Measurements from ENCODE around the gene BBS9.

The BBS9 gene

DNA sequence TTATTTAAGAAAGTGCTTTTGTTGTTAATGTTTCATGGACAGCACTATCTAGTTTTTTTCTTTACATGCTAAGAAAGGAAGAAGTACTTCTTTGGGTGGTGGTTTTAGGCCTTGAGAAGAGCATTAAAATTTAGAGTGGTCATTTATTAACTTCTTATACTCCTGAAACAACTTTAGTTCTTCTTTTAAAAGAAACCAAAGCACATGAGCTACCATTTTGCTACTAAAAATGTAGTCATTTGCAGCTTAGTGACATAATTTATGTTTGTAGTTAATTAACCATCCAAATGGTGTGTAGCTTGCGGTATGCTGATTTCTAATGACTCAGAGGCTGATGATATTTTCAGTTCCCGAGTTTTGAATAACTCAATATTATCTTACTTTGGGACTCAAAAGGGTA lies 207.5 kb downstream of the BBS9 start:
- Histone ChIP-seq H2AFZ (ENCODE audit: low read depth, low read length) (no peak overlapping the region), H3K9me3 (ENCODE audit: low read length) (no peaks in the 10 kb centered on the region), H3K36me3 (ENCODE audit: insufficient read depth, low read length) (no peaks in the 10 kb centered on the region), H3K4me1 (ENCODE audit: insufficient read depth, low read length) (no peaks in the 10 kb centered on the region), H3K4me3 (ENCODE audit: low read length) (no peak overlapping the region), H3K27me3 (ENCODE audit: insufficient read depth, low read length) (no peaks in the 10 kb centered on the region)

DNA sequence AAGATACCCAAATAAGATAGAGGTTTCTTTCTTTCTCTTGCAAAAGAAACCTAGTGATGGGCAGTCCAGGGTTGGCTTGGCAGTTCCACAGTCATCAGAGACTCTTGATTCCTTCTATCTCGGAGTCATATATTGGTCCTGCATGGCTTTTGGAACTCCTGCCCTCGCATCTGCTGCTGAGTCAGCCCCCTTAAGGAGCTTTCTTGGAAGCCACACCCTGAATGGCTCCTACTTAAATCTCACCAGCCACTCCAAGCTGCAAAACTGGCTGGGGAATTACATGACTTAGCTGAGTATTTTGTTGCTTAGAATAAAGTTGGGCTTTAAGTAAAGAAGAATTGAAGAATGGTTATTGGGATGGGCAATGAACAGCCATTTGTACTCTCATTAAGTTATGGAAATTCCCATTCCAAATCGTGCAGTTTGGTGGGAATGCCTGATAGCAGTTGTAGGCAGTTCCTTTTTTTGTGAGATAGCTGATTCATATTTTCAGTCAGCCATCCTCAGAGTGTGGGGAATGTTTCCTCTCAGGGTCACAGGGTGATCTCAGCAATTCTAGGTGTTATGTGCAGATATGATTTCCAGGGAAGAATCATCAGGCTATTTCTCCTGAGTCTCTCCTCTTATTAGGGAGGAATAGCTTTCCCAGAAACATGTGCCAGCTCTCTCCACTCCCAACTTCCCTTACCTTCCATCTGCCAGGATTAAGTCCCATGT lies 209.9 kb downstream of the BBS9 start:
- H2AFZ ChIP-seq (ENCODE audit: low read depth, low read length), result no peak overlapping the region
- no peaks in the 10 kb centered on the region for H3K9me3 ChIP-seq (ENCODE audit: low read length)
- no peaks in the 10 kb centered on the region for H3K36me3 ChIP-seq (ENCODE audit: insufficient read depth, low read length)
- H3K4me1 ChIP-seq (ENCODE audit: insufficient read depth, low read length), result no peaks in the 10 kb centered on the region
- no peak overlapping the region for H3K4me3 ChIP-seq (ENCODE audit: low read length)
- H3K27me3 ChIP-seq (ENCODE audit: insufficient read depth, low read length), result no peaks in the 10 kb centered on the region

DNA sequence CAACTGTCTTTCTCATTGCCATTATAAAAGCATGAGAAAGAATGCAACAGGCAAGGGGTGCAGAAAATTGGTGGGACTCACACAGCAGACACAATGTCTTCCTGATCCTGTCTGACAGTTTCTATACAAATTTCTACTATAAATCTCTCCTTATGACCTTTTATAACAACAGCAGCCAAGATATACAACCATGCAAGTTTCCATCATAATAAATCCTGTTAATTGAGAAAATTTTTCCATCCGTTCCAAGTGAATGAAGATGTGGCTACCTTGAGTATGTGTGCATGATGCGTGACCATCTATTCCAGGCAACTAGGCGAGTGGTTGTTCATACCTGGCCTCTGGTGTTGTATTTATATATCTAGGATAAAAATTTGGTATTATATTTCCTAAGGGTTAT lies 216.7 kb downstream of the BBS9 start:
- Histone ChIP-seq H3K36me3 (ENCODE audit: insufficient read depth, low read length) (no peaks in the 10 kb centered on the region), H3K9me3 (ENCODE audit: low read length) (no peaks in the 10 kb centered on the region), H2AFZ (ENCODE audit: low read depth, low read length) (no peak overlapping the region), H3K27me3 (ENCODE audit: insufficient read depth, low read length) (no peaks in the 10 kb centered on the region), H3K4me3 (ENCODE audit: low read length) (no peak overlapping the region), H3K4me1 (ENCODE audit: insufficient read depth, low read length) (no peaks in the 10 kb centered on the region)

DNA sequence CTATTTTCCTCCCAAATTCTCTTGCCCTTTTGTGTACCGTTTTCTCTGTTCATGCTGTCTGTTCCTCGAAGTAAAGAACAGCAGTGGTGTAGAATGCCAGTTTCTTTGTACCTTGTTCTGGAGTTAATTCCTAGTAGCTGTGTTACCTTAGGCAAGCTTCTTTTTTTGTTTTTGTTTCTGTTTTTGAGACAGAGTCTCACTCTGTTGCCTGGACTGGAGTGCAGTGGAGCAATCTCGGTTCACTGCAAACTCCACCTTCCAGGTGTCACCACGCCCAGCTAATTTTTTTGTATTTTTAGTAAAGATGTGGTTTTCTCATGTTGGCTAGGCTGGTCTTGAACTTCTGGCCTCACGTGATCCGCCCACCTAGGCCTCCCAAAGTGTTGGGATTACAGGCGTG lies 221.2 kb downstream of the BBS9 start:
- Histone ChIP-seq H3K4me1 (ENCODE audit: insufficient read depth, low read length) (no peaks in the 10 kb centered on the region), H3K9me3 (ENCODE audit: low read length) (no peaks in the 10 kb centered on the region), H3K4me3 (ENCODE audit: low read length) (no peak overlapping the region), H3K27me3 (ENCODE audit: insufficient read depth, low read length) (no peaks in the 10 kb centered on the region), H3K36me3 (ENCODE audit: insufficient read depth, low read length) (no peaks in the 10 kb centered on the region), H2AFZ (ENCODE audit: low read depth, low read length) (no peak overlapping the region)

DNA sequence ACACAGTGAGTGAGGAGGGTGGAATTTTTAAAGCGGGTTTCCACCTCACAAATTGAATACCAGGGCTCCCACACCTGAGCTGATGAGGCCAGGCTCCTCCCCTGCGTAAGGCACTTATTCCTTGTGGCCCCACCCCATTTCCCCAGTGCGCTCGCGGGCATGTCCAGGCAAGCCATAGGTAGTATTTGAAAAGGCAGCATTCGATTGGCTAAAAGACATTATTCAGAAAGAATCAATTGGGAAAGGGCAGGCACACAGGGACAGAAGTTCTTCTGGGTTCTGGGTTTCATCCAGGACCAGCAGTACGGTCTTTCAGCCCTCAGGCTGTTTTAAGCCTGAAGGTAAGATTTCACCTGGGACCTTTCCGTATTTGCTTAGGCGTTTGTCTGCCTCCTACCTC lies 222.3 kb downstream of the BBS9 start:
- no peaks in the 10 kb centered on the region for H3K36me3 ChIP-seq (ENCODE audit: insufficient read depth, low read length)
- H3K9me3 ChIP-seq (ENCODE audit: low read length), result no peaks in the 10 kb centered on the region
- no peaks in the 10 kb centered on the region for H3K27me3 ChIP-seq (ENCODE audit: insufficient read depth, low read length)
- H3K4me3 ChIP-seq (ENCODE audit: low read length), result no peak overlapping the region
- no peaks in the 10 kb centered on the region for H3K4me1 ChIP-seq (ENCODE audit: insufficient read depth, low read length)
- no peak overlapping the region for H2AFZ ChIP-seq (ENCODE audit: low read depth, low read length)

DNA sequence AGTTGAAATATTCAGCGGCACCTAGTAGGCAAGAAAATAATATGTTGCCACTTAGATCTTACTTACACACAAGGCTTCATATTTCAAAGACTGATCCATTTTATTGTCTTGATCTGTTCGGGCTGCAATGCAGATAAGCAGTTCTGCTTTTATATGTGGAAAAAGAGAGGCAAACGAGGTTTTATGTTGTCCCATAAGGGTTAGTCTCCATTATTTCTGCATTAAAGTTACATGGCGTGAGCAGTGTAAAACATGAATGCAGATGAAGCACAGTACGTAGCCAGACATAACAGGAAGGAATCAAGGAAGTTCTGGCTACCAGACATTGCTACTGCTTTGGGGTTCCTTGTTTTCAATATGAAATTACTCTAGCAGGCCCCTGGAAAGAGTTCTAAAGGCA lies 224.8 kb downstream of the BBS9 start:
- no peak overlapping the region for H3K4me3 ChIP-seq (ENCODE audit: low read length)
- H3K9me3 ChIP-seq (ENCODE audit: low read length), result no peaks in the 10 kb centered on the region
- H3K27me3 ChIP-seq (ENCODE audit: insufficient read depth, low read length), result no peaks in the 10 kb centered on the region
- no peak overlapping the region for H2AFZ ChIP-seq (ENCODE audit: low read depth, low read length)
- no peaks in the 10 kb centered on the region for H3K4me1 ChIP-seq (ENCODE audit: insufficient read depth, low read length)
- no peaks in the 10 kb centered on the region for H3K36me3 ChIP-seq (ENCODE audit: insufficient read depth, low read length)

DNA sequence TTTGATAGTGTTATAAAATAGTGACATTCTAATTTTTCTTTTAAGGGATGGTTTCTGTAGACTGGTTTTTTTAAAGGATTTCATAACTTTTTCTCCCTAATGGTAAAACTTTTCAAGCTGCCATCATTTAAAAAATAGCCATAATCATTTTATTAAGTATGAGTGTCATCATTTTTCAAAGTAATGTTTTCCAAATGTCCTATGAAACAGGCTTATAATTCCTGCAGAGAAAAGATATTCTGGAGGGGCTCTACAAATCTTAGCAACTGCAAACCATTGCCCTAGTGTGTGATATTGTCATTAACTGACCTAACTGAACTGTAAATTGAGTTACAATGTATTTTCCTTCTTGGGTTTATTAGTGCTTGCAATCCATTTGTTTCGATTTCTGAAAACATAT lies 226.0 kb downstream of the BBS9 start:
- Histone ChIP-seq H3K36me3 (ENCODE audit: insufficient read depth, low read length) (no peaks in the 10 kb centered on the region), H3K4me1 (ENCODE audit: insufficient read depth, low read length) (no peaks in the 10 kb centered on the region), H3K9me3 (ENCODE audit: low read length) (no peaks in the 10 kb centered on the region), H2AFZ (ENCODE audit: low read depth, low read length) (no peak overlapping the region), H3K27me3 (ENCODE audit: insufficient read depth, low read length) (no peaks in the 10 kb centered on the region), H3K4me3 (ENCODE audit: low read length) (no peak overlapping the region)

DNA sequence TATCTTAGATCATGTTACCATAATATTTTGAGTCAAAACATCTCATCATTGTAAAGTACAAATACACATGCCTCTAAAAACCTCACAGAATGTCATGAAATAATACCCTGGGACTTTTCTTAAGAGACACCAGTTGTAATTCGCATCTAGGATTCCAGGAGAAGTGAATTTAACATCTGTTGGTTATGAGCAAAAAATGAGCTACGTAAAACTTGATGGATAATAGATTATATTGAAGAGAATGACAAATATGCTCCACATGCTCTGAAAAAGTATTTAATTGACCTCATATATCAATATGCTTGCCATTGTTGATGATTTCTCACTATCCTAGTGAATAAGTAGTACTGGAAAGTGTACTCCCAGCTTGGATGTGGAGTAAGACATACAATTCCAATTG lies 227.0 kb downstream of the BBS9 start:
- Histone ChIP-seq H3K36me3 (ENCODE audit: insufficient read depth, low read length) (no peaks in the 10 kb centered on the region), H3K27me3 (ENCODE audit: insufficient read depth, low read length) (no peaks in the 10 kb centered on the region), H3K4me3 (ENCODE audit: low read length) (no peak overlapping the region), H2AFZ (ENCODE audit: low read depth, low read length) (no peak overlapping the region), H3K4me1 (ENCODE audit: insufficient read depth, low read length) (no peaks in the 10 kb centered on the region), H3K9me3 (ENCODE audit: low read length) (no peaks in the 10 kb centered on the region)

DNA sequence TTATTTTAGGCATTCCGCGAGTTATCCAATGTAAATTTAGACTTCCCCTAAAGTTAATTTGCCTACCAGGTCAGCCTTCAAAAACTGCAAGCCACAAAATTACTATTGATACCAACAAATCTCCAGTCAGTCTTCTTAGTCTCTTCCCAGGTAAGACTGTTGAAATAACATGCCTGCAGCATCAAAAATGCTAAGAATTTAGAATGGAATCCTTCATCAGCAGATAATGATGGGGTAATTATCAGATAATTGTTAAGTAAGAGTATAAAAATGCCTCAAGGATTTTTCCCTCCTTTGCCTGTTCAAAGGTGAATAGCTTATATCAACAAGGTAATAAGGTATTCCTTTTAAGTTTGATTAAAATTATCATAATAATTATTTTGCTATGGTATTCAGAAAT lies 228.5 kb downstream of the BBS9 start:
- no peaks in the 10 kb centered on the region for H3K9me3 ChIP-seq (ENCODE audit: low read length)
- no peak overlapping the region for H3K4me3 ChIP-seq (ENCODE audit: low read length)
- H3K4me1 ChIP-seq (ENCODE audit: insufficient read depth, low read length), result peaks cover 4% of the 10 kb centered on the region
- no peaks in the 10 kb centered on the region for H3K36me3 ChIP-seq (ENCODE audit: insufficient read depth, low read length)
- no peak overlapping the region for H2AFZ ChIP-seq (ENCODE audit: low read depth, low read length)
- H3K27me3 ChIP-seq (ENCODE audit: insufficient read depth, low read length), result no peaks in the 10 kb centered on the region

DNA sequence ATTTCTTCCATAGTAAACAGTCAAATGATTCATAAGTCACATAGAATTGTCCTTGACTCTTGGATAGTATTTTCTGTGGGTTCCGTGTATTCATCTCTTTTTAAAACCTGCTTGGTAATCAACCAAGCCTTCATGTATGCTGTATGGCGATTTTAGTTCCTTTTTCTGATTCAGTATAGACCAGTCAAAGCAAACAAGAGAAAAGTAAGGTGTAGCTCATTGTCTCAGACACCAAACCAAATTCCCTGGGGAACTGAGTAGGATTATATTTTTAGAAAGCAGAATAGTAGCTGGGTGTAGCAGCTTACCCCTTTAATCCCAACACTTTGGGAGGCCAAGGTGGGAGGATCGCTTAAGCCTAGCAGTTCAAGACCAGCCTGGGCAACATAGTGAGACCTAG lies 240.5 kb downstream of the BBS9 start:
- no peak overlapping the region for H3K4me3 ChIP-seq (ENCODE audit: low read length)
- peaks cover 9% of the 10 kb centered on the region for H3K4me1 ChIP-seq (ENCODE audit: insufficient read depth, low read length)
- no peak overlapping the region for H2AFZ ChIP-seq (ENCODE audit: low read depth, low read length)
- H3K36me3 ChIP-seq (ENCODE audit: insufficient read depth, low read length), result no peaks in the 10 kb centered on the region
- no peaks in the 10 kb centered on the region for H3K9me3 ChIP-seq (ENCODE audit: low read length)
- no peaks in the 10 kb centered on the region for H3K27me3 ChIP-seq (ENCODE audit: insufficient read depth, low read length)

DNA sequence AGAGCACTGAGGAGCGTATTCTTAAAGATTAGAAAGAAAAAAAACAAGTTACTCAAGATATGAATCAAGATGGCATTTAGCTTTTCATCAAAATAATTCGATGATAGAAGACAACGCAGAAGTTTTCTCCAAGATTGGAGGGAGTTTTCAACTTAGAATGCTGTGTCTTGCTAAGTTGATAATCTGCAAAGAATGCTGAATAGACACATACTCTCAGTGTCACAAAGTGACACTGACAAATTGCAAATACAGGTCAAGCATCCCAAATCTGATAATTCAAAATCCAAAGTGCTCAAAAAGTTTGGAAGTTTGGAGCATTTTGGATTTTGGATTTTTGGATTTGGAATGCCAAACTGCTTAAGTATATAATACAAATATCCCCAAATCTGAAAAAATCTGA lies 243.8 kb downstream of the BBS9 start:
- no peaks in the 10 kb centered on the region for H3K9me3 ChIP-seq (ENCODE audit: low read length)
- H3K4me1 ChIP-seq (ENCODE audit: insufficient read depth, low read length), result peaks cover 9% of the 10 kb centered on the region
- H3K27me3 ChIP-seq (ENCODE audit: insufficient read depth, low read length), result no peaks in the 10 kb centered on the region
- H3K36me3 ChIP-seq (ENCODE audit: insufficient read depth, low read length), result no peaks in the 10 kb centered on the region
- no peak overlapping the region for H3K4me3 ChIP-seq (ENCODE audit: low read length)
- no peak overlapping the region for H2AFZ ChIP-seq (ENCODE audit: low read depth, low read length)

DNA sequence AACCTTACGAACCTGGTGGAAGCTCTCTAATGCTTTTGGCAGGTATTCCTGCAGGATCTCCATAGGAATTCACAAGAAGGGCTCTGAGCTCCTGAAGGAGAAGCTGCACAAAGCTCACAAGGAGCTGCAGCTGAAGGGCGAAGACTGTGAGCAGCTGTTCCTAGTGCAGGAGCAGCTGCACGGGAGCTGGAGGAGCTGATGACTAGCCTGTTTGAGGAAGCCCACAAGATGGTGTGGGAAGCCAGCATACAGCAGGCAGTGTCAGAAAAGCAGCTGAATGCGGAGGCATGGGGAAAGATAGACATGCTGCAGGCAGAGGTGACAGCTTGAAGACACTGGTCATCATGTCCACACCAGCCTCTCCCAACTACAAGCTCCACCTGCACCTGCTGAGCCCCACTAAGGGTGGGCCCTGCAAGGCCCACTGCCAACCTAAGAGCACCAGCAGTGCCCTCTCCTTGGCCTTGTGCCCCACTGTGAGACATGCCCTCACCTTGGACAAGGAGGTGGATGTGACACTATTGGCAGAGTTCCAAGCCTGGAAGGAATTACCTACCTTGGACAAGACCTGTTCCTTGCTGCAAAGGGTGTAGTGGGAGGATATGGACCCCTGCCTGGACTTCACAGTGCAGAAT lies 250.6 kb downstream of the BBS9 start:
- H3K4me1 ChIP-seq (ENCODE audit: insufficient read depth, low read length), result peaks cover 1% of the 10 kb centered on the region
- no peaks in the 10 kb centered on the region for H3K27me3 ChIP-seq (ENCODE audit: insufficient read depth, low read length)
- H3K9me3 ChIP-seq (ENCODE audit: low read length), result no peaks in the 10 kb centered on the region
- H3K36me3 ChIP-seq (ENCODE audit: insufficient read depth, low read length), result no peaks in the 10 kb centered on the region
- H2AFZ ChIP-seq (ENCODE audit: low read depth, low read length), result no peak overlapping the region
- no peak overlapping the region for H3K4me3 ChIP-seq (ENCODE audit: low read length)

DNA sequence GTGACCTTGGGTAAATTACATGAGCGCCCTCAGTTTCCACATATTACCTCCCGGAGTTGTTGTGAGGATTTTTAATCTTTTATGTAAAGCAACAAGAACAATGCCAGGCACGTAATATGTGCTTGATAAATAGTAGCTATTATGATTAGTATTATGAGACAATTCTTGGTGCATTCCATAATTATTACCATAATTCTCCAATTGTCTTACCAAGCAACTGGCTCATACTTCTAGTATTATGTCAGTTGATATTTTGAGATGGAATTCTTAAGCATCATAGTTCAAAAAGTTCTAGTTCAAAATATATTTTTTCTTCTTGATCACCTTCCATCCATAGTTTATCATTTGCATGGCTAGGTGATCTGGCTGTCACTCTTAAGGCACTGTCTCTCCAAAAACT lies 259.0 kb downstream of the BBS9 start:
- no peak overlapping the region for H3K4me3 ChIP-seq (ENCODE audit: low read length)
- H3K4me1 ChIP-seq (ENCODE audit: insufficient read depth, low read length), result peaks cover 6% of the 10 kb centered on the region
- H3K36me3 ChIP-seq (ENCODE audit: insufficient read depth, low read length), result no peaks in the 10 kb centered on the region
- no peaks in the 10 kb centered on the region for H3K9me3 ChIP-seq (ENCODE audit: low read length)
- no peak overlapping the region for H2AFZ ChIP-seq (ENCODE audit: low read depth, low read length)
- H3K27me3 ChIP-seq (ENCODE audit: insufficient read depth, low read length), result no peaks in the 10 kb centered on the region

DNA sequence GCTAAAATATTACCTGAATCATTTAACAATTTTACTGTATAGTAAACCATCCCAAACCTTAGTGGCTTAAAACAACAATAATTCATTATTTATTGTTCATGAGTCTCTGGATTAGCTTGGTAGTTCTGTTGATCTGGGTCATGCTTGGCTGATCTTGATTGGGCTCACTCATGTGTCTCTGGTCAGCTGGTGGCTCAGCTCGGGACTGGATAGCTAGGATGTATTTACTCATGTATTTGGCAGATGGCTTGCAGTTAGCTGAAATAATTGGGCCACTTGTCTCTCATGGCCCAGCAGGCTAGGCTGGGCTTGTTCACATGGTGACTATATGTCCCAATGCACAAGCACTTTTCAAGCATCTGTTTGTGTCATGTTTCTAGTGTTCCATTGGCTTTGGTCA lies 262.8 kb downstream of the BBS9 start:
- Histone ChIP-seq H2AFZ (ENCODE audit: low read depth, low read length) (no peak overlapping the region), H3K4me1 (ENCODE audit: insufficient read depth, low read length) (no peaks in the 10 kb centered on the region), H3K4me3 (ENCODE audit: low read length) (no peak overlapping the region), H3K27me3 (ENCODE audit: insufficient read depth, low read length) (no peaks in the 10 kb centered on the region), H3K36me3 (ENCODE audit: insufficient read depth, low read length) (no peaks in the 10 kb centered on the region), H3K9me3 (ENCODE audit: low read length) (no peaks in the 10 kb centered on the region)
